Measurements from ENCODE around the gene SAMD4B.
"Not testable (repeated sequence)": the region's sequence is repeated elsewhere in the genome, so short reads cannot be mapped to it uniquely, and the experiment has no call there.

Gene SAMD4B

GRCh38 chr19:39370735-39371134 lies 28.5 kb downstream of the SAMD4B start:
- DNase-seq = no peak

DNA sequence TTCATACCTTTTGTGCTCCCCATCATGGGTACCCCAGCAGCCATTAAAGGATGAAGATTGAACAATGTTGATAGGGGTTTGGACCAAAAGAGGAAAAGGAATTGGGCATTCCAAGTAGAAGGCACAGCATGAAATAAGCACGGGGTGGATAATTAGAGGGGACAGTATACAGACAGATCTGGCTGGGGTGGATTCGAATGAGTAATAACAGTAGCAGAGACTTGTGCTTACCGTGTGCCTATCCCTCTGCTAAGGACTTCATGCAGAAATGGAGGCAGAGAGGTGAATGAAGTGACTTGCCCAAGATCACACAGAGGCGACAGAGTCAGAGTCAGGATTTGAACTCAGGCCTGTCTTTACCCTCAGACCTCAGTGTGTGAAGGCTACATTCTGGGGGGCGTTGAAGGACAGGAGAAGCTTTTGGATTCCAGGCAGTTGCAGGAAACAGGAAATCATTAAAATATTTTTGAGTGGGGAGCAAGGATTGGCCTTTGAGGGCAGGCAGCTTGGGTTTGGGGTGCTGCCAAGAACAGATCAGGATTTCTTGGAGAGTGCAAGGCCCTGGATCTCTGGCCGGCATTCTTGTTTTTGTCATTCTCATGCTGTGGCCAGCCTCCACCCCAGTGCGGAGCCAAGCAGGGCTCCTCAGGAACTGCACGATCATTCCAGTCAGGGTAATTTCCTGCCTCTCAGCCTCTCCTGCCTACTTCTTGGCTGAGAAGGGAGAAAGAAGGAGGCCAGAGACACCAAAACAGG lies 30.0 kb downstream of the SAMD4B start:
- no peak for DNase-seq

DNA sequence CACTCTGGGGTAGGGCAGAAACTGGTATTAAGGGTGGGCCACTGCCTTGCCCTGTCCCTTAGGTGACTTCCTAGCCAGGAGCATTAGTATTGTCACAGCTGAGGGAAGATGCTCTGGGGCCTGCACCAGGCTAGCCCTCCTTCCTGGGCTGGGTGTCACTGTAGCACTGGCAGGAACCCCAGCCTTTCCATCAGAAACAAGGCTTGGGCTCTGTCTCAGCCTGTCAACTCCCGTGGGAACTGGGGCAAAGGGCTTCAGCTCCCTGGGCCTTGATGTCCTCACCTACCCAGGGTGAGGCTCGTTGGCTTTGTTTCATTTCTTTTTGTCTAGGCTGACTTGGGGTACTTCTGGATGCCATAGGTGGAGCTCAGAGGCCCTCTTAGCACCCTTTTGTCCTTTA lies 30.7 kb downstream of the SAMD4B start:
- DNase-seq = no peak

- no peak for DNase-seq
Measured at GRCh38 chr19:39375929-39376328, 33.7 kb downstream of the SAMD4B start.

DNA sequence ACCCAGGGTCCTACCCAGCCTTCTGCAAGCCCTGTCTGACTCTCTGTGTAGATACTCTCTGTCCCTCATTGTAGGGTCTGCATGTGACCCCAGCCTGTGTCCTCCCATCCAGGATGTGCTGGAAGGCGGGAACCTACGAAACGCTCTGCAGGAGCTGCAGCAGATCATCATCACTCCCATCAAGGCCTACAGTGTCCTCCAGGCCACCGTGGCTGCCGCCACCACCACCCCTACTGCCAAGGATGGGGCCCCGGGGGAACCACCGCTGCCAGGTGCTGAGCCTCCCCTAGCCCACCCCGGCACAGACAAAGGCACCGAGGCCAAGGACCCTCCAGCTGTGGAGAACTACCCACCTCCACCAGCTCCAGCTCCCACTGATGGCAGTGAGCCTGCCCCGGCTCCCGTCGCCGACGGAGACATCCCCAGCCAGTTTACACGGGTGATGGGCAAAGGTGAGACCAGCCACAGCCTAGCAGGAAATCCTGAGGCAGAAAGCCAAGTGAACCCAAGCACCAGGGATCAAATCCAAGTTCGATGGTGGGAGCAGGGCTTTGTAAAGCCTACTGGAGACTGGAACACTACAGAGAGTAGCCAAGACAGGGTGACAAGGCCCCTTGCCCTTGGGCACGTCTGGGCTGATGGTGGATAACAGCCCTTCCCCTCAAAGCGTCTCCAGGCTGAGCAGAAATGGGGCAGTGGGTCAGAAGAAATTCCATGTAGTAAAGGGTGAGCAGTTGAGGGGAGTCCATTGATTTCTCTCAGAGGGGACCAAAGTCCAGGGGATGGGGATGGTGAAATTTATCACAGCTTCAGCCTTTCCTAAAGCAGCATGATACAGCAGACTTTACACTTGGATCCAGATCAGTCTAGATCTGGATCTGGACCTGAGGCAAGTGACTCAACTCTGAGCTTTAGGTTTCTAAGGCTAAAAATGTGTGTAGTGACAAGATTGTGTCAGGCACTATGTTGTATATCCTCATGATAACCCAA lies 35.4 kb downstream of the SAMD4B start:
- DNase-seq = no peak

DNA sequence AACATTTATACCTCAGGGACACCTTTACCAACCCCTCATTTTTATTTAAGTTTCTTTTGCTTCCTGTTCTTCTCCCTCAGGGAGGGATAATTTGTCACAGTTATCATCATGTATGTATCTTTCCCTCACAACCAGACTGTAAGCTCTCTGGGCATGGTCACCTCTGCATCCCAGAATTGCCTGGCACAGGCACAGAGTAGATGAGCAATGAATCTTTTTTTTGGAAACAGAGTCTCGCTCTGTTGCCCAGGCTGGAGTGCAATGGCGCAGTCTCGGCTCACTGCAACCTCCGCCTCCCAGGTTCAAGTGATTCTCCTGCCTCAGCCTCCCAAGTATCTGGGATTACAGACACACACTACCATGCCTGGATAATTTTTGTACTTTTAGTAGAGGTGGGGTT lies 37.1 kb downstream of the SAMD4B start:
- not testable (repeated sequence) for DNase-seq

DNA sequence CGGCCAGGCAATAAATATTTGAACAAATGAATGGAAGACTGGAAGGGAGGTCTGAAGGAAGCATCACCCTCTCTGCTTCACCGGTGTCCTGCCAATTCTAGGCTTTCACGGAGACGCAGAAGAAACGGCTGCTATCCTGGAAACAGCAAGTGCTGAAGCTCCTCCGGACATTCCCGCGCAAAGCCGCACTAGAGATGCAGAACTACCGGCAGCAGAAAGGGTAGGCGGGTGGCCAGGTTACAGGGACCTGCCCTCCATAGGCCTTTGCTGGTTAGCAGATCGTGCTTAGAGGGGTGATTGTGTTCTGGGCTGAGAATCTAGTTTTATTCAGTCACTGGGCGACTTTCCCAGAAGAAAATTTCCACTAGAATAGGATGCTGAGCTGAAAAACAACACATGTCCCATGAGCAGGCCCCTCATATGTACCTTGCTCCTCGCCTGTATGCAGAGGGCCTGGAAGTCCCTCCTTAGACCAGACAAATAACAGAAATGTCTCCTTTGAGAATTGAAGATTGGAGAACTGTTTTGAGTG lies 37.7 kb downstream of the SAMD4B start:
- no peak for DNase-seq

GRCh38 chr19:39380521-39381502 lies 38.6 kb downstream of the SAMD4B start:
- DNase-seq = no peak

GRCh38 chr19:39381910-39382611 lies 39.8 kb downstream of the SAMD4B start:
- DNase-seq = no peak

DNA sequence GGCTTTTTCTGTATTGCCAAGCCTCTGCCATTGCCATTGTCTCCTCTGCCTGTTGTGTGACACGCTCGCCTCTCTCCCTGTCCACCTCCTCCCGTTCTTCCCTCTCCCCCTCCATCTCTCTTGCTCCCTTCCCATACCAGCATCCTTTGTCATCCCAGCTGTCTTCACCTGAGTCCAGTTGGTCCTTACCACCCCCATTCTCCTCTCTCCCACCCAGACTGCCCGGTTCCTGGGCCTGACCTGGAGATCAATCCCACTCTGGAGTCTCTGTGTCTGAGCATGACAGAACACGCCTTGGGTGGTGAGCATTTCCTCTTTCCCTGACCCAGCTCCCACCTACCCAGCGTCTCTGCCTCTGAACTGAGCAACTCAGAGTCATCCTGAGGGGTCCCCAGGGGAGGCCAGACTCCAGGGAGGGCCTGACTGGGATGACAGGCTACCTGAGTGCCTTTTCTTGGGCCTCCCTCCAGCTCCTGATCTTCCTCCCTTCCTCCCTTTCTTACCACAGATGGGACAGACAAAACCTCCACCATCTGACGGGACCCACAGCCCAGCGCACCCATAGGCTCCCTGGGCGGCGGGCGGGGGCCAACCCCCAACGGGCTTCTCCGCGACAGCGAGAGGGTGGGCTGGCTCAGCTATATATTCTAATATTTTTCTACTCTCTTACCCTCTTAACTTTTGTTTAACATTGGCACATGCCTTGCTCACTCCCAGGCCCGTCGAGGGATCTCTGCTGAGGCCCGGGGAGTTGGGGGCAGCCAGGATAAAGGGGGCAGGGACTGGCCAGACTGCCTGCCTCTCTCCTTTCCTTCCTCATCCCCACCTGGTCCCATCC lies 41.0 kb downstream of the SAMD4B start:
- DNase-seq = no peak

DNA sequence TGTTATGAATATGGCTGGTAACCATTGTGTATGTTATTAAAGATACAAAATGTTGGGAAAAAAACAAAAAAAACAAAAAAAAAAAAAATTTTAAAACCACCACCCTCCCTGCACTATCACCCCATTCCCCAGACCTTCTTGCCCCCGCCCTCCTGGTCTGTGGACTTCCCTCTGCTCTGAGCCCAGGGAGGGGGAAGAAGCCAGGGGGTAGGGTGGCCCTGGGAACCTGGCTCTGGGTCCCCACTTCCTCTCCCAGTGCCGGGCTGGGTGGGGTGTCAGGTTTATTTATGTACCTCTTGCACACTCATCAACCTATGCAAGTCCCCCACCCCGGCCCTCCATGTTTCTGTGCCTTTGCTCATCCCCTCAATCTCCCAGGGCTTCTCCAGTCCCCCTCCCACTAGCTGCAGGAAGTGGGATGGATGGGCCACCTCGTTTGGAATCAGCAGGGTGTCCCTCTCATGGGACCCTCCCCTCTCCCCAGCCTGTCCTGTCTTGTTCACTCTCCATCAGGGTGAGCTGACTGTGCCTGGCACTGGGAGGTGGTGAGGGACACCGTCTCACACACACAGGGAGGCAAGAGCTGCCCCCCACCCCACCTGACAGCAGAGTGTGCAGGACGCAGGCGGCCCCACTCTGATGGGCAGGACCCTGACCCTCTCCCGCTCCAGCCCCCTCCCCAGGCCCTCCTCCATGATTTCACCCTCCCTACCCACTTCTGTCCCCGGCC lies 42.8 kb downstream of the SAMD4B start:
- DNase-seq = no peak

GRCh38 chr19:39385629-39386411 lies 43.6 kb downstream of the SAMD4B start:
- DNase-seq = no peak

GRCh38 chr19:39386557-39386956 lies 44.3 kb downstream of the SAMD4B start:
- no peak for DNase-seq

DNA sequence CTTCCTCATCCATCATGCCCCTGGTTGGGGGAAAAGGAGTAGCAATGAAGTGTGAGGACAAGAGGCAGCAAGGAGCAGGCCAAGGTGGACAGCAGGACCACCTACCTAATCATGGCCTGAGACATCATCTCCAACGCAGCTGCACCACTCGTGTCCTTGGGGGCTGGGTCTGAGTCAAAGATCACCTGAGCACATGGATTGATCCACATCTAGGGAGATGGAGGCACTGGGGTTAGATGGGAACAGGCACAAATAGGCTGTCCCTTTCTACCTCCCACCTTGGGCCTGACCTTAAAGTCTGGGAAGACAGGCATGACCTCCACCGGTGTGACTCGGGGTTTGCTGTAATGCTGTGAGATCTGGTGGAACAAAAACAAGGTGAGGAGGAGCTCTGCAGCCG lies 46.4 kb downstream of the SAMD4B start:
- no peak for DNase-seq

DNA sequence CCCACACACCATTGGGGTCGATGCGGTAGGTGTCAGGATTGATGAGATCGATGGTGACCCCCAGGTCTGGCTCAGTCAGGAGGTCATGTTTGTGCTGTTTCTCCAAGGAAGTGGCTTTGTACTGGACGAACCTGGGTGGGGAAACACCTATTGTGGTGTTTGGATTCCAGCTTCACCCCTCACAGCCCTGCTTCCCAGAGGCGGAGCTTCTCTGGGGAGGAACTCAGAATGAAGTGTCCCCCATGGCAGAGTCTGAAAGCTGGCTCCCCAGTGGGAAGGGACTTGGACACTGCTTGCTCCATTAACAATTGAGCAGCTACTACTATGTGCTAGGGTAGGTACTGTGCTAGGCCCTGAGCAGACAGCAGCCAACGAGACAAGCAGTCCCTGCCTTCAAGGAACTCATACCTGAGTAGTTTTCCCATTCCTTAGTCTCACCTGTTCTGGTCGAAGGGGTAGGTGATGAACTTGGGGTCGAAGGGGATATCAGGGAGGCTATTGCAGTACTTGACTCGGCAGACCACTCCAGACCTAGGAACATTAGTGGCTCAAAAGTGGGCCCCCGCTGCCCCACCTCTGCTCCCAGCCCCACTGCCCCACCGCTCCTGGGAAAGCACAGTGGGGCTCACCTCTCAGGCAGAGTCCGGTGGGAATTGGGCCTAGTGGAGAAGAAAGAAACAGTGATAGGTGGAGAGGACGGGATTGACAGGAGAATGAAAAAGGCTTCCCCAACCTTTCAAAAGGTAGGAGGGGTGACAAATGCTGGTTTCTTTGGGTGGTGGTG lies 47.6 kb downstream of the SAMD4B start:
- DNase-seq = peak in 1 of 2 experiments; percentile 18

DNA sequence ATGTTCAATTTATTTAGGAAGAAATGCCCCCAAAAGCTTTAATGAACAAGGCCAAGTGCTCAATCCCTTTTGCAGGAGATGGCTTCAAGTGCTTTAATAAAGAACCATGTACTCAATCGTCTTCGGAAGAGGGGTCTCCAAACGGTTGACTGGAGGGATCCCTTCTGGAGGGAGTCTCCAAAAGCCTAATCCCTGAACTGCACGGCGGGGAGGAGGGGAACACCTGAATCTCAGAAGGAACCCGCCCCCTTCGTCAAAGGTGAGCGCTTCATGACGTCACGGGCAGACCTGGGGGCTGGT lies 48.2 kb downstream of the SAMD4B start:
- no peak for DNase-seq

DNA sequence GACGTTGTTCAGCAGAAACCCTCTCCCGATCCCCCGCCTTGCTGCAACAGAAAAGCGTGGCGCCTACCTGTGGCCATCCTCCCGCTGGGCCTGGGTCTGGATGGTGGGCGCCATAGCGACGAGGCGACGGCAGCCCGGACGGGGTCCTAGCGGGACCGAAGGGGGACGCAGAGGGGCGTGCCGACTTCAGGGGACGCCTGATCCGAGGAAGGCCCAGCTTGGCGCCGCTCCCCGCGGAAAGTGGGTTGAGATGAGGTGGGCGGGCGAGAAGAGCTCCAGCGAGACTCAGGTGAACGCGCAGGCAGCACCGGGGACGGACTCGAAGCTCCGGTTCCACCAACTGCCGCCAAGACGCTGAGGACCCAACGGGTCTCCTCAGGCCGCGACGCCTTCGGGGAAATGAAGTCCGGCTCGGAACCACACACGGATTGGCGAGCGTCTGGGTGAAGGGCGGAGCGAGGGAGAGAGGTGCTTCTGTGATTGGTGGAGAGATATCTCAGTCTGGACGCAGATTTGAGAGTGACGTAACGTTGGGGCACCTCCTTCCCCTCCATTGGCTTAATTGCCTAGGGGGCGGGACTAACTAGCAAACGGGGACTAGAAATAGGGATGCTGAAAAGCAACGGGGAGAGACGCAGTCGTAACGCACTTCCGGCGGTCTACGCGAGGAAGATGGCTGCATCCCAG lies 48.7 kb downstream of the SAMD4B start, which contains the start of the genes MED29 and PAF1:
MED29 (plus strand) TSS at position 628 of the 687 bp plus-strand sequence; CDS start at position 673, 45 bp downstream.
PAF1 (minus strand) TSS at position 356 of the 687 bp plus-strand sequence; CDS start at position 114, 242 bp downstream.
- peak; percentile 100 for DNase-seq

Measured in NCI-H526 (cell line).